Measurements from ENCODE around the gene MARCHF4.

The MARCHF4 gene

GRCh38 chr2:216371721-216372702, at the start of gene MARCHF4:
TSS of gene MARCHF4 (minus strand) at chr2:216372483. CDS start at chr2:216370260, 2,223 bp downstream.
- Histone ChIP-seq H3K4me3 (ENCODE audit: low read length) (peak within 1 kb of the TSS; percentile 62), H3K36me3 (ENCODE audit: control insufficient read depth, insufficient read depth, low read length) (no peaks in the 10 kb centered on the region), H3K4me1 (ENCODE audit: control insufficient read depth, insufficient read depth, low read length) (peaks cover 1% of the 10 kb centered on the region; the same call in 1 of the 2 replicates), H3K27ac (ENCODE audit: low read length) (no peak within 1 kb of the TSS), H3K9me3 (ENCODE audit: control insufficient read depth, insufficient read depth, low read length) (no peaks in the 10 kb centered on the region), H3K27me3 (ENCODE audit: control insufficient read depth, insufficient read depth, low read length) (peaks cover 4% of the 10 kb centered on the region; the same call in 1 of the 2 replicates)
- WGBS (ENCODE audit: insufficient coverage, insufficient read length), result no CpG with 5 or more reads among the region's 60 CpGs
- peak; percentile 67 for DNase-seq (ENCODE audit: low read depth, low spot score)

- Histone ChIP-seq H3K27me3 (ENCODE audit: control insufficient read depth, insufficient read depth, low read length) (no peaks in the 10 kb centered on the region), H3K27ac (ENCODE audit: low read length) (no peak overlapping the region), H3K4me1 (ENCODE audit: control insufficient read depth, insufficient read depth, low read length) (no peaks in the 10 kb centered on the region), H3K36me3 (ENCODE audit: control insufficient read depth, insufficient read depth, low read length) (peaks cover 10% of the 10 kb centered on the region), H3K4me3 (ENCODE audit: low read length) (no peak overlapping the region), H3K9me3 (ENCODE audit: control insufficient read depth, insufficient read depth, low read length) (no peaks in the 10 kb centered on the region)
- no CpG with 5 or more reads among the region's 9 CpGs for WGBS (ENCODE audit: insufficient coverage, insufficient read length)
- DNase-seq (ENCODE audit: low read depth, low spot score), result no peak
Measured at GRCh38 chr2:216420367-216421101, 48.3 kb upstream of the MARCHF4 start.

- Histone ChIP-seq H3K4me1 (ENCODE audit: control insufficient read depth, insufficient read depth, low read length) (no peaks in the 10 kb centered on the region), H3K4me3 (ENCODE audit: low read length) (no peak overlapping the region), H3K27ac (ENCODE audit: low read length) (no peak overlapping the region), H3K9me3 (ENCODE audit: control insufficient read depth, insufficient read depth, low read length) (no peaks in the 10 kb centered on the region), H3K36me3 (ENCODE audit: control insufficient read depth, insufficient read depth, low read length) (peaks cover 4% of the 10 kb centered on the region; the same call in 1 of the 2 replicates), H3K27me3 (ENCODE audit: control insufficient read depth, insufficient read depth, low read length) (no peaks in the 10 kb centered on the region)
- DNase-seq (ENCODE audit: low read depth, low spot score), result no peak
- WGBS (ENCODE audit: insufficient coverage, insufficient read length), result no CpG with 5 or more reads among the region's 1 CpG
Measured at GRCh38 chr2:216418981-216419380, 46.7 kb upstream of the MARCHF4 start.

- Histone ChIP-seq H3K36me3 (ENCODE audit: control insufficient read depth, insufficient read depth, low read length) (no peaks in the 10 kb centered on the region; the same call in 1 of the 2 replicates), H3K27me3 (ENCODE audit: control insufficient read depth, insufficient read depth, low read length) (no peaks in the 10 kb centered on the region)
- WGBS (ENCODE audit: insufficient coverage, insufficient read length), result no CpG with 5 or more reads among the region's 6 CpGs
Measured at GRCh38 chr2:216416571-216417307, 44.5 kb upstream of the MARCHF4 start.

GRCh38 chr2:216415541-216415940, 43.3 kb upstream of the MARCHF4 start:
- no peak for DNase-seq (ENCODE audit: low read depth, low spot score)
- H3K9me3 ChIP-seq (ENCODE audit: control insufficient read depth, insufficient read depth, low read length), result no peaks in the 10 kb centered on the region
- H3K4me1 ChIP-seq (ENCODE audit: control insufficient read depth, insufficient read depth, low read length), result no peaks in the 10 kb centered on the region; the same call in 1 of the 2 replicates
- H3K27me3 ChIP-seq (ENCODE audit: control insufficient read depth, insufficient read depth, low read length), result no peaks in the 10 kb centered on the region
- H3K36me3 ChIP-seq (ENCODE audit: control insufficient read depth, insufficient read depth, low read length), result no peaks in the 10 kb centered on the region; the same call in 1 of the 2 replicates
- WGBS (ENCODE audit: insufficient coverage, insufficient read length), result no CpG with 5 or more reads among the region's 3 CpGs
- no peak overlapping the region for H3K4me3 ChIP-seq (ENCODE audit: low read length)
- H3K27ac ChIP-seq (ENCODE audit: low read length), result no peak overlapping the region

More at GRCh38 chr2:216416571-216417307, 44.5 kb upstream of the MARCHF4 start:
- no peak overlapping the region for H3K4me3 ChIP-seq (ENCODE audit: low read length)
- no peaks in the 10 kb centered on the region for H3K9me3 ChIP-seq (ENCODE audit: control insufficient read depth, insufficient read depth, low read length)
- DNase-seq (ENCODE audit: low read depth, low spot score), result no peak
- H3K27ac ChIP-seq (ENCODE audit: low read length), result no peak overlapping the region
- no peaks in the 10 kb centered on the region; the same call in 1 of the 2 replicates for H3K4me1 ChIP-seq (ENCODE audit: control insufficient read depth, insufficient read depth, low read length)

GRCh38 chr2:216414772-216415319, 42.6 kb upstream of the MARCHF4 start:
- no peaks in the 10 kb centered on the region for H3K36me3 ChIP-seq (ENCODE audit: control insufficient read depth, insufficient read depth, low read length)
- no CpG with 5 or more reads among the region's 3 CpGs for WGBS (ENCODE audit: insufficient coverage, insufficient read length)
- H3K27ac ChIP-seq (ENCODE audit: low read length), result no peak overlapping the region

GRCh38 chr2:216413882-216414281, 41.6 kb upstream of the MARCHF4 start:
- no peak overlapping the region for H3K27ac ChIP-seq (ENCODE audit: low read length)
- no peaks in the 10 kb centered on the region for H3K36me3 ChIP-seq (ENCODE audit: control insufficient read depth, insufficient read depth, low read length)
- no peak for DNase-seq (ENCODE audit: low read depth, low spot score)
- H3K9me3 ChIP-seq (ENCODE audit: control insufficient read depth, insufficient read depth, low read length), result no peaks in the 10 kb centered on the region
- no peak overlapping the region for H3K4me3 ChIP-seq (ENCODE audit: low read length)
- H3K27me3 ChIP-seq (ENCODE audit: control insufficient read depth, insufficient read depth, low read length), result no peaks in the 10 kb centered on the region
- no peaks in the 10 kb centered on the region; the same call in 1 of the 2 replicates for H3K4me1 ChIP-seq (ENCODE audit: control insufficient read depth, insufficient read depth, low read length)
- no CpG with 5 or more reads among the region's 5 CpGs for WGBS (ENCODE audit: insufficient coverage, insufficient read length)

More at GRCh38 chr2:216414772-216415319, 42.6 kb upstream of the MARCHF4 start:
- no peaks in the 10 kb centered on the region for H3K9me3 ChIP-seq (ENCODE audit: control insufficient read depth, insufficient read depth, low read length)
- no peaks in the 10 kb centered on the region for H3K27me3 ChIP-seq (ENCODE audit: control insufficient read depth, insufficient read depth, low read length)
- no peak overlapping the region for H3K4me3 ChIP-seq (ENCODE audit: low read length)
- H3K4me1 ChIP-seq (ENCODE audit: control insufficient read depth, insufficient read depth, low read length), result no peaks in the 10 kb centered on the region; the same call in 1 of the 2 replicates
- DNase-seq (ENCODE audit: low read depth, low spot score), result no peak

GRCh38 chr2:216412022-216412999, 40.0 kb upstream of the MARCHF4 start, which contains the start of gene SMARCAL1:
TSS of gene SMARCAL1 (plus strand) at chr2:216412484. CDS start at chr2:216414705, 2,221 bp downstream.
- Histone ChIP-seq H3K9me3 (ENCODE audit: control insufficient read depth, insufficient read depth, low read length) (no peaks in the 10 kb centered on the region), H3K4me3 (ENCODE audit: low read length) (peak within 1 kb of the TSS; percentile 86), H3K27me3 (ENCODE audit: control insufficient read depth, insufficient read depth, low read length) (no peaks in the 10 kb centered on the region), H3K36me3 (ENCODE audit: control insufficient read depth, insufficient read depth, low read length) (no peaks in the 10 kb centered on the region), H3K27ac (ENCODE audit: low read length) (no peak within 1 kb of the TSS), H3K4me1 (ENCODE audit: control insufficient read depth, insufficient read depth, low read length) (no peaks in the 10 kb centered on the region; the same call in 1 of the 2 replicates)
- peak; percentile 94 for DNase-seq (ENCODE audit: low read depth, low spot score)
- WGBS (ENCODE audit: insufficient coverage, insufficient read length), result no CpG with 5 or more reads among the region's 56 CpGs

- Histone ChIP-seq H3K27me3 (ENCODE audit: control insufficient read depth, insufficient read depth, low read length) (no peaks in the 10 kb centered on the region), H3K36me3 (ENCODE audit: control insufficient read depth, insufficient read depth, low read length) (no peaks in the 10 kb centered on the region), H3K4me1 (ENCODE audit: control insufficient read depth, insufficient read depth, low read length) (no peaks in the 10 kb centered on the region; the same call in 1 of the 2 replicates), H3K27ac (ENCODE audit: low read length) (no peak overlapping the region), H3K4me3 (ENCODE audit: low read length) (no peak overlapping the region), H3K9me3 (ENCODE audit: control insufficient read depth, insufficient read depth, low read length) (no peaks in the 10 kb centered on the region)
- WGBS (ENCODE audit: insufficient coverage, insufficient read length), result no CpG with 5 or more reads among the region's 7 CpGs
- DNase-seq (ENCODE audit: low read depth, low spot score), result no peak
Measured at GRCh38 chr2:216410550-216410949, 38.3 kb upstream of the MARCHF4 start.
